OCI-LY7 (cell line): Measurements from ENCODE around the gene SMYD3. TPM values are rescaled to one million over a fixed set of nuclear protein-coding genes. Genes with fewer than 3 reads are reported as not detected.

Source experiments
- BruUV-seq: library from RNA; stranded (reverse); fragments of 400-500 nt; replicated peaks from 2 replicates; lab custom pipeline; 2021; lab: Mats Ljungman, UMichigan
- CTCF ChIA-PET: fragments of 300-600 bp; sonication (Branson Sonifier 250); formaldehyde crosslinking; loops from one replicate; lab custom pipeline; 2022; ENCODE audit warnings: antibody characterized with exemption; ENCODE audit not compliant: unreplicated experiment; lab: Charles Lee
- POLR2A ChIA-PET: fragments of 300-600 bp; sonication (Branson Sonifier 250); formaldehyde crosslinking; loops from one replicate; lab custom pipeline; 2022; ENCODE audit warnings: antibody characterized with exemption; lab: Charles Lee
- DNase-seq: peaks from one replicate; pipeline ENCODE4 v3.0.0-alpha.2; 2015; ENCODE audit warnings: low spot score
- H2AFZ ChIP-seq: fragments of 200-600 bp; sonication (generic), shearing (Covaris generic); 2 replicates; pipeline ENCODE4 v1.6.1; 2014; ENCODE audit warnings: mild to moderate bottlenecking, antibody characterized with exemption, low read length, moderate library complexity
- H3K27ac ChIP-seq: fragments of 200-600 bp; sonication (generic); 2 replicates; pipeline ENCODE4 v1.5.1; 2014; ENCODE audit warnings: mixed run types, low read depth, mild to moderate bottlenecking, moderate library complexity, low read length, inconsistent platforms; ENCODE audit not compliant: poor library complexity, severe bottlenecking
- H3K36me3 ChIP-seq: fragments of 200-600 bp; sonication (generic); 2 replicates; pipeline ENCODE4 v1.6.1; 2014; ENCODE audit warnings: mild to moderate bottlenecking, antibody characterized with exemption, low read length, moderate library complexity, mixed read lengths; ENCODE audit not compliant: insufficient read depth
- H3K4me1 ChIP-seq: fragments of 200-600 bp; sonication (generic); 2 replicates; pipeline ENCODE4 v1.5.1; 2014; ENCODE audit warnings: mild to moderate bottlenecking, low read length; ENCODE audit not compliant: insufficient read depth, poor library complexity, severe bottlenecking
- H3K4me2 ChIP-seq: fragments of 200-600 bp; sonication (generic); 2 replicates; pipeline ENCODE4 v1.6.1; 2014; ENCODE audit warnings: mild to moderate bottlenecking, low read length
- H3K4me3 ChIP-seq: fragments of 200-600 bp; sonication (generic); 2 replicates; pipeline ENCODE4 v1.5.1; 2014; ENCODE audit warnings: mild to moderate bottlenecking, low read depth, low read length; ENCODE audit not compliant: poor library complexity, severe bottlenecking
- H3K79me2 ChIP-seq: fragments of 200-600 bp; sonication (generic); 2 replicates; pipeline ENCODE4 v1.6.1; 2016; ENCODE audit warnings: low read depth, mild to moderate bottlenecking, low read length, moderate library complexity, mixed read lengths; ENCODE audit not compliant: insufficient read depth
- H3K9me2 ChIP-seq: fragments of 200-600 bp; sonication (generic); 2 replicates; pipeline ENCODE4 v1.6.1; 2016; ENCODE audit warnings: mild to moderate bottlenecking, low read length, mixed read lengths; ENCODE audit not compliant: insufficient read depth
- H3K9me3 ChIP-seq: fragments of 200-600 bp; sonication (generic); 2 replicates; pipeline ENCODE4 v1.6.1; 2014; ENCODE audit warnings: mild to moderate bottlenecking, mixed run types, low read length, mixed read lengths
- H4K20me1 ChIP-seq: fragments of 200-600 bp; sonication (generic); 2 replicates; pipeline ENCODE4 v1.6.1; 2014; ENCODE audit warnings: mild to moderate bottlenecking, antibody characterized with exemption, low read length, moderate library complexity, mixed read lengths; ENCODE audit not compliant: insufficient read depth
- CTCF ChIP-seq: fragments of 200-600 bp; sonication (generic); conservative IDR thresholded peaks from 2 replicates; pipeline ENCODE4 v1.5.1; 2014; ENCODE audit warnings: mild to moderate bottlenecking, antibody characterized with exemption, low read length, moderate library complexity, mixed read lengths
- EZH2phosphoT487 ChIP-seq: fragments of 200-600 bp; sonication (generic); IDR thresholded peaks from 2 replicates; pipeline ENCODE4 v1.6.1; 2018; ENCODE audit warnings: low read depth, borderline replicate concordance, mild to moderate bottlenecking, mixed run types, antibody characterized with exemption, low read length, moderate library complexity, mixed read lengths
- intact Hi-C: fragments of 100-400 bp; cut with micrococcal nuclease; formaldehyde crosslinking; loops from one replicate; pipeline ENCODE4 v1.10.0; 2022; ENCODE audit not compliant: unreplicated experiment
- total RNA-seq, 2 experiments: library from RNA; depleted of rRNA in 1 of 2; stranded (reverse); fragments of >200 nt in 1 of 2; shearing (Covaris generic) in 1 of 2; gene quantifications; 2 replicates each; pipeline ENCODE4 v1.2.3, GENCODE V29; 2014 to 2022

The SMYD3 gene
- total RNA-seq, 2 experiments from 2014 or later, result 28.9 to 34.5 TPM

DNA sequence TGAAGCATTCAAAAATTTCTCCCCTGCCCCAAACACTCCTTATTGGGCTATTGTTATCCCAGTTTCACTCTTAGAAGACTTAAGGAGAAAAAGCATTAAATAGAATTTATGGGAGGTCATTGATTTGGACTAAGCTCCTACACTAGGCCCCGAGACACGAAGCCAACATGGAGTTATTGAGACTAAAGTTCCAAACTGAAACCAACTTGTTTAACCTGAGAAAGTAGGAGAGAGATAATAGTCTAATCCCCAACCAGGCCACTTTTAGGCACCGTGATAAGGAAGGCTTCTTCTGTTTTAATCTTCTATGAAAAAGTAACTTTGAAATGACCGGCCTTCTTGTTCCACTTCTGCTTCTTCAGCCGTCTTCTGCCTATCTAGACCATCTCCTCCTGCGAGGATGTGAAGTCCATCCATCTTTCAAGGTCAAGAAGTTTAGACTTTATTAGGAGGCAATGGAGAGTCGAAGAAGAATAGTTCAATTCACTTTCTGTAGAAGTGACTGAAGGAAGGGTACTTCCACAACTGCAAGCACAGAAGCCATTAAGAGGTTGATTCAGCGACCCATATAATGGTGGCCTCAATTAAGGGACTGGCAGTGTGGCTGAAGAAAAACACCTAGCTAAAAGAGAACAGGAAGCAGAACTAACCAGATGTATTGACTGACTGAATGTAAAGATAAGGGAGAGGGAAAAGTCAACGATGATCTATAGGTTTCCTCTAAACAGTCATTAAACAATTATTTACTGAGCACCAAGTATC, 428.8 kb downstream of the SMYD3 start:
- H3K9me2 ChIP-seq, result no peaks in the 10 kb centered on the region
- intact Hi-C loops, result no loop called here
- no peaks in the 10 kb centered on the region for H3K79me2 ChIP-seq
- TF ChIP-seq CTCF (no peak), EZH2phosphoT487 (no peak)
- no peak overlapping the region for H3K4me3 ChIP-seq
- CTCF ChIA-PET, result no interaction called here
- no peak for DNase-seq
- no peak overlapping the region for H3K4me2 ChIP-seq
- no peaks in the 10 kb centered on the region for H3K9me3 ChIP-seq
- H4K20me1 ChIP-seq, result no peaks in the 10 kb centered on the region
- no peaks in the 10 kb centered on the region for H3K4me1 ChIP-seq
- no peaks in the 10 kb centered on the region for H3K36me3 ChIP-seq
- H3K27ac ChIP-seq, result no peak overlapping the region
- no peak overlapping the region for H2AFZ ChIP-seq
- POLR2A ChIA-PET, result interaction anchor here (0.8 to 1.3 kb wide), 2 partner anchors 25 to 67 kb away, joined by 3 read pairs; no protein-coding TSS in a partner anchor
- BruUV-seq, result no TSS peak

GRCh38 chr1:246077476-246077875, 429.6 kb downstream of the SMYD3 start:
- Histone ChIP-seq H3K79me2 (no peaks in the 10 kb centered on the region), H3K9me2 (no peaks in the 10 kb centered on the region), H4K20me1 (no peaks in the 10 kb centered on the region), H3K9me3 (no peaks in the 10 kb centered on the region), H2AFZ (no peak overlapping the region), H3K4me3 (no peak overlapping the region), H3K4me1 (no peaks in the 10 kb centered on the region), H3K4me2 (no peak overlapping the region), H3K27ac (no peak overlapping the region), H3K36me3 (no peaks in the 10 kb centered on the region)
- POLR2A ChIA-PET, result interaction anchor here (1.1 to 1.3 kb wide), 2 partner anchors 26 to 784 kb away, joined by 3 read pairs; no protein-coding TSS in a partner anchor
- BruUV-seq, result no TSS peak
- TF ChIP-seq CTCF (no peak), EZH2phosphoT487 (no peak)
- no peak for DNase-seq
- intact Hi-C loops, result no loop called here
- CTCF ChIA-PET, result no interaction called here

DNA sequence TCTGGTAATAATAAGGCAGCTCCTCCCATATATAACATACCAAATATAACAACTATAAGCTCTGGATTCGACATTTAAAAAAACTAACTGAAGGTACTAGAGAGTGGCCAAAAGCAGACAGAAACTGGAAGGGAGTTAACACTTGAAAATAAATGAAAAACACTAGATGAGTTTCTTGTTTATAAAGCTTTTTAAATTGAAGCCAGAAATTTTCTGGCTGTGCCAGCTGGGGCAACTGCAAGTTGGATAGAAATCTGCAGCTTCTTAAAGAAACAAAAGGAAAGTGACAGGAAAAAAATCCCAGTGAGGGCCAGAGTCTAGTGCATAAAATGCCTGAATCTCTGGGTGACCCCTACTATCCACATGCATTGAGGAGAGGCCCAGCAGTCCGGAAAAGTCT, 432.7 kb downstream of the SMYD3 start:
- Histone ChIP-seq H3K9me3 (no peaks in the 10 kb centered on the region), H3K4me1 (no peaks in the 10 kb centered on the region), H3K4me2 (no peak overlapping the region), H3K9me2 (no peaks in the 10 kb centered on the region), H3K36me3 (no peaks in the 10 kb centered on the region), H3K79me2 (no peaks in the 10 kb centered on the region), H3K27ac (no peak overlapping the region), H2AFZ (no peak overlapping the region), H4K20me1 (no peaks in the 10 kb centered on the region), H3K4me3 (no peak overlapping the region)
- no TSS peak for BruUV-seq
- ChIA-PET CTCF (interaction anchor here (0.5 kb wide), 1 partner anchor 425 kb away, joined by 3 read pairs; no protein-coding TSS in a partner anchor), POLR2A (interaction anchor here (0.8 kb wide), 1 partner anchor 70 kb away, joined by 3 read pairs; no protein-coding TSS in a partner anchor)
- no peak for DNase-seq
- no peak for TF ChIP-seq EZH2phosphoT487
- no peak for TF ChIP-seq CTCF
- intact Hi-C loops, result no loop called here
